Omental fat pad (tissue), 4 donors: Measurements from ENCODE around the gene BTBD17. TPM values are rescaled to one million over a fixed set of nuclear protein-coding genes. Genes with fewer than 3 reads are reported as not detected.

Experiments used
- ATAC-seq: fragments of 150-250 bp; one replicate; pipeline ENCODE4 v1.9.1; 2016; ENCODE audit warnings: mild to moderate bottlenecking, moderate library complexity; ENCODE audit not compliant: low FRiP score
- DNase-seq: peaks from one replicate; pipeline ENCODE4 v3.0.0-alpha.2; 2019; ENCODE audit warnings: low spot score
- CTCF ChIP-seq, 3 donors: fragments of 450-650 bp; IDR thresholded peaks; one replicate each; pipeline ENCODE4 v1.5.1; 2016 to 2017; ENCODE audit warnings: antibody characterized with exemption in 3 of 3, mild to moderate bottlenecking in 3 of 3, moderate library complexity in 2 of 3
- total RNA-seq, 4 donors: library from RNA; depleted of rRNA; stranded (reverse); fragments of >200 nt; gene quantifications; one replicate each; pipeline ENCODE4 v1.1.0, GENCODE V29; 2016

BTBD17 gene
- total RNA-seq, 4 donors from 2014 or later = 0.36 TPM; not detected in 3

GRCh38 chr17:74369221-74369620 lies 7.6 kb upstream of the BTBD17 start:
- no peak for TF ChIP-seq CTCF (IDR thresholded peaks at IDR 0.05)
- DNase-seq = no peak
- ATAC-seq = no peak

GRCh38 chr17:74368341-74369081 lies 6.8 kb upstream of the BTBD17 start:
- peak; percentile 62 for ATAC-seq
- DNase-seq = peak; percentile 71
- TF ChIP-seq CTCF (IDR thresholded peaks at IDR 0.05) = peak in 2 of 3 donors; percentile 73 to 86

GRCh38 chr17:74367206-74367605 lies 5.5 kb upstream of the BTBD17 start, which contains the start of gene GPR142:
GPR142 (plus strand) TSS chr17:74367506; CDS start chr17:74369541, 2,035 bp downstream.
- DNase-seq (no peak), ATAC-seq (no peak)
- no peak for TF ChIP-seq CTCF (IDR thresholded peaks at IDR 0.05)

- no peak for TF ChIP-seq CTCF (IDR thresholded peaks at IDR 0.05)
- ATAC-seq = no peak
- DNase-seq = no peak
These were observed 1.3 kb upstream of the BTBD17 start for GRCh38 chr17:74362810-74363498.

GRCh38 chr17:74362069-74362405 lies 369 bp upstream of the BTBD17 start:
- ATAC-seq = no peak
- DNase-seq = no peak
- no peak for TF ChIP-seq CTCF (IDR thresholded peaks at IDR 0.05)

- ATAC-seq = no peak
- DNase-seq = no peak
- no peak for TF ChIP-seq CTCF (IDR thresholded peaks at IDR 0.05)
These were observed 804 bp downstream of the BTBD17 start for GRCh38 chr17:74360899-74361229.

GRCh38 chr17:74359916-74360315 lies 1.8 kb downstream of the BTBD17 start:
- ATAC-seq = no peak
- TF ChIP-seq CTCF (IDR thresholded peaks at IDR 0.05) = no peak
- DNase-seq = no peak
